Activated CD8-positive, alpha-beta T cell treated with anti-CD3 and anti-CD28 coated beads for 36 hours (primary cell): ENCODE data around the gene MTURN. TPM values are rescaled to one million over a fixed set of nuclear protein-coding genes. Genes with fewer than 3 reads are reported as not detected.

Experiments used
- ATAC-seq: fragments of 200-7000 bp; cut with Tn5 transposase; one replicate; pipeline ENCODE4 v1.10.0; 2021; ENCODE audit warnings: mild to moderate bottlenecking, moderate library complexity
- CTCF ChIA-PET: fragments of 350-600 bp; sonication (Branson Sonifier 250); formaldehyde crosslinking; loops from one replicate; lab custom pipeline; 2021; ENCODE audit warnings: antibody characterized with exemption; lab: Charles Lee
- POLR2A ChIA-PET: fragments of 350-600 bp; sonication (Branson Sonifier 250); formaldehyde crosslinking; loops from one replicate; lab custom pipeline; 2021; ENCODE audit warnings: antibody characterized with exemption; lab: Charles Lee
- DNase-seq: peaks from one replicate; pipeline ENCODE4 v3.0.0-alpha.2; 2020
- H3K27ac Mint-ChIP-seq: one replicate; pipeline ENCODE4 v1.8.0; 2021; ENCODE audit warnings: mild to moderate bottlenecking, mixed read lengths
- H3K27me3 Mint-ChIP-seq: one replicate; pipeline ENCODE4 v1.8.0; 2021; ENCODE audit warnings: mixed read lengths
- H3K36me3 Mint-ChIP-seq: one replicate; pipeline ENCODE4 v1.8.0; 2021; ENCODE audit warnings: low read depth, mixed read lengths
- H3K4me1 Mint-ChIP-seq: one replicate; pipeline ENCODE4 v1.8.0; 2021; ENCODE audit warnings: low read depth, mixed read lengths
- H3K4me3 Mint-ChIP-seq: one replicate; pipeline ENCODE4 v1.8.0; 2021; ENCODE audit warnings: mild to moderate bottlenecking, moderate library complexity, mixed read lengths
- H3K9me3 Mint-ChIP-seq: one replicate; pipeline ENCODE4 v1.8.0; 2021; ENCODE audit warnings: mixed read lengths
- CTCF ChIP-seq: fragments of 200-600 bp; IDR thresholded peaks from one replicate; pipeline ENCODE4 v1.8.0; 2022; ENCODE audit warnings: antibody characterized with exemption, mild to moderate bottlenecking
- intact Hi-C: fragments of 100-400 bp; cut with micrococcal nuclease; formaldehyde crosslinking; loops from one replicate; pipeline ENCODE4 v1.10.0; 2022
- total RNA-seq, 2 experiments: library from RNA; stranded (reverse); gene quantifications; one replicate each; pipeline ENCODE4 v1.2.3, GENCODE V29; 2021

MTURN gene
- total RNA-seq, 2 experiments from 2014 or later, result 3.2 to 3.3 TPM

GRCh38 chr7:30209951-30210350, 75.2 kb downstream of the MTURN start:
- ChIA-PET POLR2A (no interaction called here), CTCF (no interaction called here)
- Mint-ChIP-seq H3K36me3 (no peaks in the 10 kb centered on the region), H3K4me3 (no peak overlapping the region), H3K27ac (no peak overlapping the region), H3K27me3 (peaks cover 5% of the 10 kb centered on the region), H3K4me1 (no peaks in the 10 kb centered on the region), H3K9me3 (no peaks in the 10 kb centered on the region)
- no peak for ATAC-seq
- DNase-seq, result no peak
- intact Hi-C loops, result no loop called here
- no peak for TF ChIP-seq CTCF

Other genes starting within 250 kb of the MTURN start
- 10 to 100 TPM; 10.8 to 14.7 TPM for gene SCRN1, start 145.2 kb upstream of the MTURN start, total RNA-seq
- 1 to 10 TPM; 8.8 to 9.0 TPM for gene FKBP14, start 108.3 kb upstream of the MTURN start, total RNA-seq
- gene PLEKHA8, start 106.6 kb upstream of the MTURN start, total RNA-seq, result 10 to 100 TPM; 16.8 to 17.1 TPM
- gene ZNRF2, start 149.6 kb downstream of the MTURN start, total RNA-seq, result 1 to 10 TPM; 8.9 to 9.7 TPM